Measurements from ENCODE around the gene NCOR1. TPM values are rescaled to one million over a fixed set of nuclear protein-coding genes. Genes with fewer than 3 reads are reported as not detected.
"Not testable (repeated sequence)": the region's sequence is repeated elsewhere in the genome, so short reads cannot be mapped to it uniquely, and the experiment has no call there.

Gene NCOR1
- total RNA-seq, 1 donor from 2014 or later: 86.0 TPM

GRCh38 chr17:16199093-16199492 lies 16.2 kb downstream of the NCOR1 start:
- peak overlapping the region; percentile 14 for H3K4me3 ChIP-seq (ENCODE audit: low read depth, low read length)
- no peak for TF ChIP-seq CTCF (conservative IDR thresholded peaks at IDR 0.05; ENCODE audit: low read depth, low read length)
- no peak for DNase-seq (ENCODE audit: low read depth)

GRCh38 chr17:16197276-16197675 lies 18.1 kb downstream of the NCOR1 start:
- no peak overlapping the region for H3K4me3 ChIP-seq (ENCODE audit: low read depth, low read length)
- DNase-seq (ENCODE audit: low read depth): no peak
- no peak for TF ChIP-seq CTCF (conservative IDR thresholded peaks at IDR 0.05; ENCODE audit: low read depth, low read length)

- not testable (repeated sequence) for DNase-seq (ENCODE audit: low read depth)
These were observed 21.0 kb downstream of the NCOR1 start for GRCh38 chr17:16194307-16194835.

GRCh38 chr17:16191604-16192003 lies 23.7 kb downstream of the NCOR1 start:
- TF ChIP-seq CTCF (conservative IDR thresholded peaks at IDR 0.05; ENCODE audit: low read depth, low read length): no peak
- H3K4me3 ChIP-seq (ENCODE audit: low read depth, low read length): no peak overlapping the region
- DNase-seq (ENCODE audit: low read depth): no peak

More at GRCh38 chr17:16194307-16194835, 21.0 kb downstream of the NCOR1 start:
- not testable (repeated sequence) for H3K4me3 ChIP-seq (ENCODE audit: low read depth, low read length)

- no peak for DNase-seq (ENCODE audit: low read depth)
- H3K4me3 ChIP-seq (ENCODE audit: low read depth, low read length): no peak overlapping the region
- TF ChIP-seq CTCF (conservative IDR thresholded peaks at IDR 0.05; ENCODE audit: low read depth, low read length): no peak
These were observed 24.5 kb downstream of the NCOR1 start for GRCh38 chr17:16190703-16191360.

GRCh38 chr17:16189791-16190348 lies 25.5 kb downstream of the NCOR1 start:
- TF ChIP-seq CTCF (conservative IDR thresholded peaks at IDR 0.05; ENCODE audit: low read depth, low read length): no peak
- no peak for DNase-seq (ENCODE audit: low read depth)
- H3K4me3 ChIP-seq (ENCODE audit: low read depth, low read length): no peak overlapping the region

- no peak for TF ChIP-seq CTCF (conservative IDR thresholded peaks at IDR 0.05; ENCODE audit: low read depth, low read length)
- H3K4me3 ChIP-seq (ENCODE audit: low read depth, low read length): no peak overlapping the region
- no peak for DNase-seq (ENCODE audit: low read depth)
These were observed 27.7 kb downstream of the NCOR1 start for GRCh38 chr17:16187642-16188041.
